ENCODE measurements around the gene MYLK2.

- no peak for TF ChIP-seq CTCF (conservative IDR thresholded peaks at IDR 0.05; ENCODE audit: low read length)
- TF ChIP-seq EZH2phosphoT487 (IDR thresholded peaks at IDR 0.05; ENCODE audit: borderline replicate concordance) = no peak
Observed at GRCh38 chr20:31857861-31858759, 39.0 kb downstream of the MYLK2 start.
